ENCODE measurements around the gene GFOD2. TPM values are rescaled to one million over a fixed set of nuclear protein-coding genes. Genes with fewer than 3 reads are reported as not detected.

Gene GFOD2
- total and polyA plus RNA-seq, 2 of the 8 experiments (the other 6 are each of a cell fraction or from before 2014, with no cell fraction given) = 21.4 to 33.2 TPM

DNA sequence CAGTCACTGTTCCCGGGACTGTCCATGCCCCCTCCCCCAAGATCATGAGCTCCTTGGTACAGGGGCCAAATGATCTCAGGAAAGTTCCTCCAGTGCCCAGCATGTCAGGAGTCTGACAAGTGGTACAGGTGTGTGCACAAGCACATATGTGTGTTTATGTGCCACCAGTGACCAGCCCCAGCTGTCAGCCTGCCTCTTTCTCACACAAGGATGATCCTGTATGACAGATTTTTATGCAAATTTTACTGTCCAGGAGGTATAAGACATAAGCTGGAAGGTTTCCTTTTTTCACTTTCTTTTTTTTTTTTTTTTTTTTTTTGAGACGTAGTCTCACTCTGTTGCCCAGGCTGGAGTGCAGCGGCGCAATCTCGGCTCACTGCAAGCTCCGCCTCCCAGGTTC lies 31.4 kb upstream of the GFOD2 start:
- Histone ChIP-seq H3K4ac (replicated peaks; ENCODE audit: insufficient read length, low read depth, low read length) (no peak overlapping the region), H3K27me3 (replicated peaks in 1 of 4; ENCODE audit: control insufficient read depth in 3 of 4, extremely low read depth in 1 of 4, insufficient read depth in 3 of 4, low read length in 3 of 4) (no peaks in the 10 kb centered on the region), H3K9ac (replicated peaks in 1 of 4; ENCODE audit: extremely low read depth in 1 of 4, low read depth in 3 of 4, low read length in 3 of 4) (no peak overlapping the region), H4K5ac (ENCODE audit: insufficient read length, low read depth, low read length) (no peak overlapping the region), H3K18ac (ENCODE audit: extremely low read depth, low read length) (no peak overlapping the region), H2BK5ac (ENCODE audit: low read depth, low read length) (no peak overlapping the region), H2AFZ (ENCODE audit: low read length) (no peak overlapping the region), H4K91ac (replicated peaks; ENCODE audit: insufficient read length, low read length) (no peak overlapping the region), H2BK15ac (ENCODE audit: low read length) (no peak overlapping the region), H4K8ac (ENCODE audit: extremely low read depth, insufficient read depth, low read length) (no peak overlapping the region), H3K4me3 (ENCODE audit: extremely low read depth in 1 of 4, insufficient read depth in 2 of 4, low read depth in 3 of 4, low read length in 4 of 4) (no peak overlapping the region), H3K36me3 (ENCODE audit: control insufficient read depth in 2 of 4, insufficient read depth in 4 of 4, low read length in 3 of 4) (no peaks in the 10 kb centered on the region), H2BK120ac (replicated peaks; ENCODE audit: low read depth, low read length) (no peak overlapping the region), H3K56ac (replicated peaks; ENCODE audit: insufficient read length, low read depth, low read length) (no peak overlapping the region), H4K20me1 (replicated peaks in 1 of 2; ENCODE audit: control insufficient read depth in 1 of 2, insufficient read depth in 2 of 2, low read length in 2 of 2) (peaks cover 0 to 5% of the 10 kb centered on the region in 2 experiments), H3K23ac (ENCODE audit: insufficient read length) (no peak overlapping the region), H3K4me2 (ENCODE audit: insufficient read depth in 1 of 2, low read depth in 2 of 2, low read length in 2 of 2) (no peak overlapping the region), H3K27ac (ENCODE audit: low read depth, low read length) (no peak overlapping the region), H2BK20ac (ENCODE audit: low read length) (no peak overlapping the region), H3K9me3 (ENCODE audit: insufficient read depth in 2 of 2, low read depth in 1 of 2, low read length in 1 of 2) (no peaks in the 10 kb centered on the region), H3K14ac (ENCODE audit: insufficient read length) (no peak overlapping the region), H3K23me2 (ENCODE audit: low read depth, low read length) (no peaks in the 10 kb centered on the region), H3K79me2 (ENCODE audit: control insufficient read depth in 1 of 2, insufficient read depth in 2 of 2, low read length in 2 of 2) (no peaks in the 10 kb centered on the region), H3K4me1 (replicated peaks in 1 of 4; ENCODE audit: control insufficient read depth in 3 of 4, insufficient read depth in 4 of 4, low read length in 3 of 4) (no peaks in the 10 kb centered on the region), H2AK5ac (ENCODE audit: low read depth, low read length) (no peak overlapping the region), H2BK12ac (ENCODE audit: low read depth, low read length) (no peak overlapping the region), H3K79me1 (ENCODE audit: low read depth, low read length) (no peaks in the 10 kb centered on the region; the same call in none of the 2 replicates)
- no peak for TF ChIP-seq NRF1 (IDR thresholded peaks at IDR 0.05; ENCODE audit: low read depth, low read length)
- TF ChIP-seq BCL11A (IDR thresholded peaks at IDR 0.05; ENCODE audit: low read depth in 2 of 2, low read length in 2 of 2) = no peak
- TF ChIP-seq SP2 (IDR thresholded peaks at IDR 0.05; ENCODE audit: low read length) = no peak
- no peak for TF ChIP-seq KDM5A (IDR thresholded peaks at IDR 0.05; ENCODE audit: low read length)
- no peak for TF ChIP-seq RBBP5 (IDR thresholded peaks at IDR 0.05; ENCODE audit: borderline replicate concordance, low read depth, low read length)
- ChIA-PET CTCF (ENCODE audit: partially characterized antibody) (interaction anchor here (1.8 kb wide), 1 partner anchor 87 kb away, joined by 4 read pairs; no protein-coding TSS in a partner anchor), POLR2A (ENCODE audit: partially characterized antibody) (interaction anchor here (1.8 kb wide), 1 partner anchor 31 kb away, joined by 5 read pairs; the partner anchor contains the start of gene GFOD2)
- DNase-seq (ENCODE audit: low read depth in 1 of 2, low spot score in 2 of 2) (no peak), FAIRE-seq (no peak)
- WGBS, 2 experiments (ENCODE audit: extremely low coverage in 1 of 2, insufficient coverage in 1 of 2, insufficient read length in 1 of 2, insufficient replicate concordance in 2 of 2, low coverage in 1 of 2, low lambda C conversion rate in 2 of 2, missing lambda C conversion rate in 1 of 2) = 88% methylated on average over 6 of the region's 6 CpGs; no CpG with 5 or more reads in 1 of the 2 experiments

All from H1 (cell line).